ENCODE results near the gene CCND1. TPM values are rescaled to one million over a fixed set of nuclear protein-coding genes. Genes with fewer than 3 reads are reported as not detected.
A peak's percentile ranks its signal among the peaks of the same experiment; 100 is the strongest.
"Not testable (repeated sequence)": the region's sequence is repeated elsewhere in the genome, so short reads cannot be mapped to it uniquely, and the experiment has no call there.

CCND1 gene
- total RNA-seq, 6 experiments from 2014 or later: 67.0 to 283 (median 94.1) TPM

DNA sequence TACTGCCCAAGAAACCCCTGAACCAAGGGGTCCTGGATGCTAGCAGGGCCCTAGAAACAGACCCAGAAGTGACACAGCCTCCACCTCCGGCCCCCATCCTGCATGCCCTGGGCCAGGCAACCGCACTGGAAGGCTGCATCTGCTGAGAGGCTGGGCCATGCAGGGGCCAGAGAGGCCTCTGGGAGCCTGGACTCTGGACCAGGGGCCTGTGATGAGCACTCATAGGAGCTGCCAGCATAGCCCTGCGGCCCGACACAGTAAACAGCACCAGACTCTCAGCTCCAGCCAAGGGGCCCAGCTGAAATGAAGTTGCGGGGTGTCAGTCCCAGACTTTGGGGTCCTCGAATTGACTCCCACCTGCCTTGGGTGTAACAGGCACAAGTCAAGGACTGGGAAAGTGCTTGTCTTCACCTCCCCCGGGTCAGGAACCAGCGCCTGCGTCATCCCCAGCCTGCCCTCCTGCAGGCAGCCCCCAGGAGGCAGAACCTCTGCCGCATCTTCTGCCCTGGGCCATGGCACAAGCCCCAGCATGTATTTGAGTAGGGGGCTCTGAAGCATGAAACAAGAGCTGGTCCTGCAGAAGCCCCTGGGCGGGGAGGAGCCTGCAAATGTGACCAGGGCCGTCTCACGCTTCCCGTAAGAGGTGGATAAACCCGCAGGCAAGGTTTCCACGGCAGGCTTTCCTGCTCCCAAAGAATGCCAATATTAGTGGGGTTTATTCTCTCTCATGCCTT is 25.2 kb upstream of the CCND1 start:
- WGBS (ENCODE audit: insufficient coverage, low coverage, low lambda C conversion rate, missing lambda C conversion rate): 78% methylated on average over 5 of the region's 16 CpGs
- H3K27ac ChIP-seq: no peak overlapping the region
- DNase-seq (no peak), ATAC-seq (peak; percentile 42 to 86 (median 67))
- H3K9me3 ChIP-seq: no peaks in the 10 kb centered on the region
- no peaks in the 10 kb centered on the region for H3K27me3 ChIP-seq
- TF ChIP-seq, protein P1, sequence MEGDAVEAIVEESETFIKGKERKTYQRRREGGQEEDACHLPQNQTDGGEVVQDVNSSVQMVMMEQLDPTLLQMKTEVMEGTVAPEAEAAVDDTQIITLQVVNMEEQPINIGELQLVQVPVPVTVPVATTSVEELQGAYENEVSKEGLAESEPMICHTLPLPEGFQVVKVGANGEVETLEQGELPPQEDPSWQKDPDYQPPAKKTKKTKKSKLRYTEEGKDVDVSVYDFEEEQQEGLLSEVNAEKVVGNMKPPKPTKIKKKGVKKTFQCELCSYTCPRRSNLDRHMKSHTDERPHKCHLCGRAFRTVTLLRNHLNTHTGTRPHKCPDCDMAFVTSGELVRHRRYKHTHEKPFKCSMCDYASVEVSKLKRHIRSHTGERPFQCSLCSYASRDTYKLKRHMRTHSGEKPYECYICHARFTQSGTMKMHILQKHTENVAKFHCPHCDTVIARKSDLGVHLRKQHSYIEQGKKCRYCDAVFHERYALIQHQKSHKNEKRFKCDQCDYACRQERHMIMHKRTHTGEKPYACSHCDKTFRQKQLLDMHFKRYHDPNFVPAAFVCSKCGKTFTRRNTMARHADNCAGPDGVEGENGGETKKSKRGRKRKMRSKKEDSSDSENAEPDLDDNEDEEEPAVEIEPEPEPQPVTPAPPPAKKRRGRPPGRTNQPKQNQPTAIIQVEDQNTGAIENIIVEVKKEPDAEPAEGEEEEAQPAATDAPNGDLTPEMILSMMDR (IDR thresholded peaks at IDR 0.05): no peak
- no peak for TF ChIP-seq POLR2A (IDR thresholded peaks at IDR 0.05)
- intact Hi-C loops (cut with DNase I): no loop called here
- no peak overlapping the region for H3K4me3 ChIP-seq
- H3K36me3 ChIP-seq: no peaks in the 10 kb centered on the region
- no peaks in the 10 kb centered on the region for H3K4me1 ChIP-seq

- H3K4me1 ChIP-seq: no peaks in the 10 kb centered on the region
- no peak overlapping the region for H3K27ac ChIP-seq
- H3K36me3 ChIP-seq: no peaks in the 10 kb centered on the region
- intact Hi-C loops (cut with DNase I): no loop called here
- no peaks in the 10 kb centered on the region for H3K9me3 ChIP-seq
- 89% methylated on average over 3 of the region's 4 CpGs for WGBS (ENCODE audit: insufficient coverage, low coverage, low lambda C conversion rate, missing lambda C conversion rate)
- TF ChIP-seq POLR2A (IDR thresholded peaks at IDR 0.05): no peak
- no peak for ATAC-seq
- no peak overlapping the region for H3K4me3 ChIP-seq
- no peaks in the 10 kb centered on the region for H3K27me3 ChIP-seq
- no peak for DNase-seq
These were observed 23.7 kb upstream of the CCND1 start for GRCh38 chr11:69617220-69617619.

DNA sequence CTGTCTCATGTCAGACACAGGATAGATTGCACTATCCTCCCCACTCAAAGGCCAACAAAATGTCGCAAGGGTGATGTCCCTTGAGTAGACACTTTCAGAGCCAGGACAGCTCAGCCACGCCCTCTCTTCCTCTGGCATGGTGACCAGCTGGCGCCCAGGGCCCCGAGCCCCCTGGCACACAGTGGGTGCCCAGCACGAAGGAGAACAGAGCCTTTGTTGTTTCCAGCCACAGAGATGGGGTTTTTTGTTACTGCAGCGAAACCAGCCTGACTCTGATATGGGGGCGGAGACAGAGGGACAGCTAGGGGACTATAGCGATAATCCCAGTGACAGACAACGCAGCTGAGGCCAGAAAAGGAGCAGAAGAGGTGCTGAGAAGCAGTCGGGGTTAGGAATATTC is 23.3 kb upstream of the CCND1 start:
- ATAC-seq (no peak), DNase-seq (no peak)
- 79% methylated on average over 5 of the region's 10 CpGs for WGBS (ENCODE audit: insufficient coverage, low coverage, low lambda C conversion rate, missing lambda C conversion rate)
- H3K27me3 ChIP-seq: no peaks in the 10 kb centered on the region
- TF ChIP-seq POLR2A (IDR thresholded peaks at IDR 0.05): no peak
- TF ChIP-seq, protein P1 (IDR thresholded peaks at IDR 0.05): no peak
- H3K4me1 ChIP-seq: no peaks in the 10 kb centered on the region
- H3K36me3 ChIP-seq: no peaks in the 10 kb centered on the region
- H3K27ac ChIP-seq: no peak overlapping the region
- no peak overlapping the region for H3K4me3 ChIP-seq
- H3K9me3 ChIP-seq: no peaks in the 10 kb centered on the region
- intact Hi-C loops (cut with DNase I): no loop called here

DNA sequence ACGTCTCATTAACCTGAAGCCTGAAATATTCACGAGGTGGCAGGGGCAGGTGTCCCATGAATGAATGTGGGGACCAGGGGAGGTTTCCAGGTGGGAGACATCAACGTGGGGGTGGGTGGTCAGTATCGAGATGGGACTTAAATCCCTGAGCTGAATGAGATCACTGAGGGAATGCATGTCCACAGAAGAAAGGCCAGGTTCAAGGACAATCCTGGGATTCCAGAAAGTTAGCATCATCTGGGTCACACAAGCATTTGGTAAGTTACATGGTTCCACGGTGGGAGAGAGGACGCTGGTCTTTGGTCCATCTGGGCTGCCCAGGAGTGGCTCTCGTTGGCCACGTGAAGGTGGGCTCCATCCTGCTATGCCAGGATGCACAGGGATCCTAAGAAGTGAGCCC is 22.7 kb upstream of the CCND1 start:
- 61% methylated on average over 3 of the region's 8 CpGs for WGBS (ENCODE audit: insufficient coverage, low coverage, low lambda C conversion rate, missing lambda C conversion rate)
- TF ChIP-seq, protein P1 (IDR thresholded peaks at IDR 0.05): no peak
- TF ChIP-seq POLR2A (IDR thresholded peaks at IDR 0.05): no peak
- intact Hi-C loops (cut with DNase I): no loop called here
- Histone ChIP-seq H3K4me1 (no peaks in the 10 kb centered on the region), H3K4me3 (no peak overlapping the region), H3K36me3 (no peaks in the 10 kb centered on the region), H3K27me3 (no peaks in the 10 kb centered on the region), H3K27ac (no peak overlapping the region), H3K9me3 (no peaks in the 10 kb centered on the region)
- ATAC-seq (no peak), DNase-seq (no peak)

GRCh38 chr11:69620683-69621290 is 20.2 kb upstream of the CCND1 start:
- WGBS (ENCODE audit: insufficient coverage, low coverage, low lambda C conversion rate, missing lambda C conversion rate): 78% methylated on average over 2 of the region's 2 CpGs
- no peak for ATAC-seq
- no peak for DNase-seq
- Histone ChIP-seq H3K27ac (no peak overlapping the region), H3K4me1 (no peaks in the 10 kb centered on the region), H3K36me3 (no peaks in the 10 kb centered on the region), H3K4me3 (no peak overlapping the region), H3K9me3 (no peaks in the 10 kb centered on the region), H3K27me3 (no peaks in the 10 kb centered on the region)
- TF ChIP-seq, protein P1 (IDR thresholded peaks at IDR 0.05): no peak
- TF ChIP-seq POLR2A (IDR thresholded peaks at IDR 0.05): no peak
- intact Hi-C loops (cut with DNase I): loop anchor here in 1 of 2 donors (10.0 kb wide), 1 partner anchor 146 kb away; a partner anchor contains a TSS

- H3K4me1 ChIP-seq, H3K9me3 ChIP-seq, H3K27ac ChIP-seq, ATAC-seq, DNase-seq, H3K27me3 ChIP-seq, H3K4me3 ChIP-seq, H3K36me3 ChIP-seq: not testable (repeated sequence)
- 60% methylated on average over 7 of the region's 8 CpGs for whole genome bisulfite sequencing (ENCODE audit: insufficient coverage, low coverage, low lambda C conversion rate, missing lambda C conversion rate)
- intact Hi-C loops (cut with DNase I): loop anchor here in 1 of 2 donors (10.0 kb wide), 1 partner anchor 147 kb away; a partner anchor contains a TSS
These were observed 18.8 kb upstream of the CCND1 start for GRCh38 chr11:69622097-69622681.

All from right lobe of liver (tissue), 6 donors.